ENCODE results near the gene ODF2.

GRCh38 chr9:128459011-128459410, 3.2 kb downstream of the ODF2 start:
- TF ChIP-seq, protein P1, sequence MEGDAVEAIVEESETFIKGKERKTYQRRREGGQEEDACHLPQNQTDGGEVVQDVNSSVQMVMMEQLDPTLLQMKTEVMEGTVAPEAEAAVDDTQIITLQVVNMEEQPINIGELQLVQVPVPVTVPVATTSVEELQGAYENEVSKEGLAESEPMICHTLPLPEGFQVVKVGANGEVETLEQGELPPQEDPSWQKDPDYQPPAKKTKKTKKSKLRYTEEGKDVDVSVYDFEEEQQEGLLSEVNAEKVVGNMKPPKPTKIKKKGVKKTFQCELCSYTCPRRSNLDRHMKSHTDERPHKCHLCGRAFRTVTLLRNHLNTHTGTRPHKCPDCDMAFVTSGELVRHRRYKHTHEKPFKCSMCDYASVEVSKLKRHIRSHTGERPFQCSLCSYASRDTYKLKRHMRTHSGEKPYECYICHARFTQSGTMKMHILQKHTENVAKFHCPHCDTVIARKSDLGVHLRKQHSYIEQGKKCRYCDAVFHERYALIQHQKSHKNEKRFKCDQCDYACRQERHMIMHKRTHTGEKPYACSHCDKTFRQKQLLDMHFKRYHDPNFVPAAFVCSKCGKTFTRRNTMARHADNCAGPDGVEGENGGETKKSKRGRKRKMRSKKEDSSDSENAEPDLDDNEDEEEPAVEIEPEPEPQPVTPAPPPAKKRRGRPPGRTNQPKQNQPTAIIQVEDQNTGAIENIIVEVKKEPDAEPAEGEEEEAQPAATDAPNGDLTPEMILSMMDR (IDR thresholded peaks at IDR 0.05): no peak
- TF ChIP-seq POLR2A (IDR thresholded peaks at IDR 0.05): no peak

Data from testis (tissue), 2 donors.